ENCODE measurements around the gene SLC15A1.

- TF ChIP-seq CTCF (conservative IDR thresholded peaks at IDR 0.05; ENCODE audit: low read length) (no peak), EZH2phosphoT487 (IDR thresholded peaks at IDR 0.05; ENCODE audit: borderline replicate concordance, low read depth, low read length) (no peak)
These were observed 54.7 kb downstream of the SLC15A1 start for GRCh38 chr13:98697791-98698190.

Data from OCI-LY7 (cell line).